H1 (cell line): Measurements from ENCODE around the gene LTC4S. TPM values are rescaled to one million over a fixed set of nuclear protein-coding genes. Genes with fewer than 3 reads are reported as not detected.

Source experiments
- CTCF ChIA-PET: fragments of 300-600 bp; sonication (Branson Sonifier 250); formaldehyde crosslinking; loops from one replicate; lab custom pipeline; 2021; ENCODE audit not compliant: partially characterized antibody; lab: Charles Lee
- POLR2A ChIA-PET: fragments of 300-600 bp; sonication (Branson Sonifier 250); formaldehyde crosslinking; loops from one replicate; lab custom pipeline; 2021; ENCODE audit warnings: inconsistent platforms; ENCODE audit not compliant: partially characterized antibody; lab: Charles Lee
- DNase-seq, 2 experiments: peaks; one replicate each; pipeline versions ENCODE4 v3.0.0 to v3.0.0-alpha.2; 2010 to 2022; ENCODE audit warnings: low spot score in 2 of 2, low read depth in 1 of 2, mixed read lengths in 1 of 2
- FAIRE-seq: peaks from 2 replicates; lab custom pipeline; 2011; peaks lifted over from hg19 to GRCh38; lab: Jason Lieb, UNC
- H2AFZ ChIP-seq: 2 replicates; pipeline ENCODE4 v1.8.1; 2012; ENCODE audit warnings: low read length, inconsistent platforms
- H2AK5ac ChIP-seq: 2 replicates; pipeline ENCODE4 v1.6.1; 2013; ENCODE audit warnings: low read depth, low read length
- H2BK120ac ChIP-seq: replicated peaks from 2 replicates; pipeline ENCODE3; 2013; ENCODE audit warnings: low read depth, low read length, inconsistent platforms
- H2BK12ac ChIP-seq: 2 replicates; pipeline ENCODE4 v1.6.1; 2013; ENCODE audit warnings: low read depth, low read length
- H2BK15ac ChIP-seq: 2 replicates; pipeline ENCODE4 v1.6.1; 2013; ENCODE audit warnings: low read length
- H2BK20ac ChIP-seq: 2 replicates; pipeline ENCODE4 v1.6.1; 2013; ENCODE audit warnings: low read length
- H2BK5ac ChIP-seq: 2 replicates; pipeline ENCODE4 v1.6.1; 2013; ENCODE audit warnings: low read depth, low read length
- H3K14ac ChIP-seq: 2 replicates; pipeline ENCODE4 v1.6.1; 2013; ENCODE audit warnings: inconsistent platforms; ENCODE audit not compliant: insufficient read length
- H3K18ac ChIP-seq: 2 replicates; pipeline ENCODE4 v1.6.1; 2013; ENCODE audit warnings: low read length; ENCODE audit errors: extremely low read depth
- H3K23ac ChIP-seq: 2 replicates; pipeline ENCODE4 v1.6.1; 2013; ENCODE audit warnings: inconsistent platforms; ENCODE audit not compliant: insufficient read length
- H3K23me2 ChIP-seq: 2 replicates; pipeline ENCODE4 v1.6.1; 2013; ENCODE audit warnings: low read depth, low read length
- H3K27ac ChIP-seq: 2 replicates; pipeline ENCODE4 v1.6.1; 2011; ENCODE audit warnings: low read depth, low read length, inconsistent platforms
- H3K27me3 ChIP-seq, 4 experiments: replicated peaks in 1 of 4; 1 replicate in 1 of 4; 2 replicates in 3 of 4; pipeline versions ENCODE4 v1.6.1 to v1.8.1; 2011 to 2013; ENCODE audit warnings: low read length in 3 of 4, mild to moderate bottlenecking in 3 of 4, inconsistent platforms in 2 of 4, mixed read lengths in 2 of 4, moderate library complexity in 1 of 4; ENCODE audit not compliant: control insufficient read depth in 3 of 4, insufficient read depth in 3 of 4; ENCODE audit errors: extremely low read depth in 1 of 4
- H3K36me3 ChIP-seq, 4 experiments: 2 replicates each; pipeline versions ENCODE4 v1.6.1 to v1.8.1; 2011 to 2013; ENCODE audit warnings: mild to moderate bottlenecking in 4 of 4, low read length in 3 of 4, moderate library complexity in 2 of 4, control low read depth in 1 of 4, inconsistent platforms in 1 of 4; ENCODE audit not compliant: insufficient read depth in 4 of 4, control insufficient read depth in 2 of 4
- H3K4ac ChIP-seq: replicated peaks from 2 replicates; pipeline ENCODE3; 2013; ENCODE audit warnings: low read length, low read depth, mixed read lengths, inconsistent platforms; ENCODE audit not compliant: insufficient read length
- H3K4me1 ChIP-seq, 4 experiments: replicated peaks in 1 of 4; 1 replicate in 1 of 4; 2 replicates in 3 of 4; pipeline versions ENCODE4 v1.6.1 to v1.8.1; 2011 to 2013; ENCODE audit warnings: low read length in 3 of 4, inconsistent platforms in 2 of 4, mixed read lengths in 1 of 4; ENCODE audit not compliant: insufficient read depth in 4 of 4, control insufficient read depth in 3 of 4
- H3K4me2 ChIP-seq, 2 experiments: 2 replicates each; pipeline versions ENCODE4 v1.6.1 to v1.8.1; 2011 to 2013; ENCODE audit warnings: low read depth in 2 of 2, low read length in 2 of 2, control low read depth in 1 of 2, inconsistent platforms in 1 of 2, mild to moderate bottlenecking in 1 of 2; ENCODE audit not compliant: insufficient read depth in 1 of 2
- H3K4me3 ChIP-seq, 4 experiments: fragments of 200-600, 300-600 bp in 1 of 4; sonication (generic), shearing (Covaris generic), sonication (Bioruptor Twin) in 1 of 4; 2 replicates each; pipeline versions ENCODE4 v1.5.1 to v1.8.1; 2011 to 2016; ENCODE audit warnings: low read length in 4 of 4, low read depth in 3 of 4, control low read depth in 2 of 4, inconsistent platforms in 2 of 4, mild to moderate bottlenecking in 2 of 4, mixed read lengths in 1 of 4, moderate library complexity in 1 of 4; ENCODE audit not compliant: insufficient read depth in 2 of 4; ENCODE audit errors: extremely low read depth in 1 of 4
- H3K56ac ChIP-seq: replicated peaks from 2 replicates; pipeline ENCODE3; 2013; ENCODE audit warnings: low read depth, mild to moderate bottlenecking, mixed read lengths, low read length, inconsistent platforms; ENCODE audit not compliant: insufficient read length
- H3K79me1 ChIP-seq: 2 replicates; pipeline ENCODE4 v1.6.1; 2013; ENCODE audit warnings: low read depth, low read length, control low read depth
- H3K79me2 ChIP-seq, 2 experiments: 2 replicates each; pipeline versions ENCODE4 v1.6.1 to v1.8.1; 2012 to 2013; ENCODE audit warnings: low read length in 2 of 2, mild to moderate bottlenecking in 2 of 2, inconsistent platforms in 1 of 2; ENCODE audit not compliant: insufficient read depth in 2 of 2, control insufficient read depth in 1 of 2
- H3K9ac ChIP-seq, 4 experiments: replicated peaks in 1 of 4; 1 replicate in 1 of 4; 2 replicates in 3 of 4; pipeline versions ENCODE4 v1.6.1 to v1.8.1; 2011 to 2013; ENCODE audit warnings: low read depth in 3 of 4, low read length in 3 of 4, control low read depth in 2 of 4, mild to moderate bottlenecking in 2 of 4, moderate library complexity in 2 of 4, inconsistent platforms in 1 of 4; ENCODE audit errors: extremely low read depth in 1 of 4
- H3K9me3 ChIP-seq, 2 experiments: 2 replicates each; pipeline versions ENCODE4 v1.6.1 to v1.8.1; 2012 to 2013; ENCODE audit warnings: mild to moderate bottlenecking in 2 of 2, moderate library complexity in 2 of 2, control low read depth in 1 of 2, inconsistent platforms in 1 of 2, low read depth in 1 of 2, low read length in 1 of 2, mixed read lengths in 1 of 2; ENCODE audit not compliant: insufficient read depth in 2 of 2
- H4K20me1 ChIP-seq, 2 experiments: replicated peaks in 1 of 2; 2 replicates each; pipeline versions ENCODE3 to v1.8.1; 2011 to 2013; ENCODE audit warnings: inconsistent platforms in 2 of 2, low read length in 2 of 2, mild to moderate bottlenecking in 1 of 2; ENCODE audit not compliant: insufficient read depth in 2 of 2, control insufficient read depth in 1 of 2
- H4K5ac ChIP-seq: 2 replicates; pipeline ENCODE4 v1.6.1; 2013; ENCODE audit warnings: low read length, low read depth, mixed read lengths, inconsistent platforms; ENCODE audit not compliant: insufficient read length
- H4K8ac ChIP-seq: 2 replicates; pipeline ENCODE4 v1.8.0; 2013; ENCODE audit warnings: mild to moderate bottlenecking, moderate library complexity, low read length, inconsistent platforms; ENCODE audit not compliant: insufficient read depth; ENCODE audit errors: extremely low read depth
- H4K91ac ChIP-seq: replicated peaks from 2 replicates; pipeline ENCODE3; 2013; ENCODE audit warnings: low read length, mixed read lengths, inconsistent platforms; ENCODE audit not compliant: insufficient read length
- SUZ12 ChIP-seq: fragments of 200-600 bp; sonication (generic); IDR thresholded peaks from 2 replicates; pipeline ENCODE4 v1.6.1; 2012; ENCODE audit warnings: mild to moderate bottlenecking, inconsistent platforms, low read length, moderate library complexity, mixed read lengths
- WGBS, 2 experiments: shearing (Covaris generic) in 1 of 2; methylation state at CpG; one replicate each; pipeline versions ENCODE4 v1.1.6 to v1.1.7; 2013 to 2015; ENCODE audit warnings: low lambda C conversion rate in 2 of 2, mixed read lengths in 2 of 2, inconsistent platforms in 1 of 2, low coverage in 1 of 2, missing lambda C conversion rate in 1 of 2; ENCODE audit not compliant: insufficient replicate concordance in 2 of 2, insufficient coverage in 1 of 2, insufficient read length in 1 of 2; ENCODE audit errors: extremely low coverage in 1 of 2, missing lambda C conversion rate in 1 of 2; 5-methylcytosine and 5-hydroxymethylcytosine counted together
- polyA plus RNA-seq, 7 experiments: library from polyadenylated mRNA; depleted of rRNA in 3 of 7; stranded (reverse) in 5 of 7; unstranded in 2 of 7; fragments of >200 nt in 5 of 7; fragments of 200-250 nt in 2 of 7; gene quantifications; 1 replicate in 5 of 7; 2 replicates in 1 of 7; 4 replicates in 1 of 7; pipeline versions ENCODE4 v1.2.1 to v1.2.3, GENCODE V29; 2011 to 2013; ENCODE audit warnings: missing spikeins in 2 of 7, mixed read lengths in 2 of 7
- total RNA-seq: library from RNA; stranded (reverse); fragmentation: NEBNext Ultra II Directional; extraction: Animal tissue kit (Norgen Biotek cat#: 25700); gene quantifications from 2 replicates; pipeline ENCODE4 v1.2.1, GENCODE V29; 2021

Gene LTC4S
- total and polyA plus RNA-seq, 2 of the 8 experiments (the other 6 are each of a cell fraction or from before 2014, with no cell fraction given): 2.2 to 3.7 TPM

DNA sequence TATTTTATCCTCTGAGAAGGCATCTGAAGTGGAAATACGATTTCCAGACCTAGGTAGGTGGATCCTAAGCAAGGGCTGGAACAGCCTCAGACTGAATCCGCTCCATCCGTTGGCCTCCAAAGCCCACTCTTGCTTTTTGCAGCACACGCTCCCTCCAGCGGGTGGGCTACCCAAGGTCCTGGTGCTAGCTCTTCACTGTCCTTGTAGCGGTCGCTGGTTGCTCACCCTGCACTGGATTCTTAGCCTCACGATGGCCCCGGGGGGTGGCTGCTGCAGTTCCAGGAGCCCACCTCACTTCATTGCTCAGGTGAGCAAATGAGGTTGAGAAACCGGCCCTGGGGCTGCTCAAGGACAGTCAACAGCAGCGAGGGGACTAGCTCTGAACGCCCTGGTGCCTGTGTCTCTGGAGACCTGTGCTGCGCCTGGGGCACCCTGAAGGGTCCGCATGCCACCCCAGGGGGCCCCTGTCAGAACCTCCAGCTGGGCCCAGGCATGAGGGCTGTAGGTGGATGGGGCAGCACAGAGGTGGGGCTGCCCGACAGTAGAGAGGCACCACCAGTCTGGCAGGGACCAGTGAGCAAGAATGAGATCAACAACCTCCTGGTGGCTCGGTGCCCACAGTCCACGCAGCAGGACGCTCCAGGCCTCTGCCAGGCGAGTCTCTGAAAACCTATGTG, 8.6 kb downstream of the LTC4S start:
- Histone ChIP-seq H3K23ac (no peak overlapping the region), H2AK5ac (no peak overlapping the region), H3K4me1 (peaks cover 0 to 32% (median 30%) of the 10 kb centered on the region in 4 experiments; a peak in 6 of 7 replicates), H2BK12ac (peak overlapping the region; percentile 17; the same call in 1 of the 2 replicates), H3K9ac (no peak overlapping the region), H3K79me1 (peaks cover 11% of the 10 kb centered on the region), H2BK20ac (no peak overlapping the region), H3K23me2 (peaks cover 10% of the 10 kb centered on the region; the same call in 1 of the 2 replicates), H4K5ac (no peak overlapping the region), H3K4me2 (peak overlapping the region; percentile 52 to 59; a peak in 3 of 4 replicates), H4K8ac (peak overlapping the region; percentile 35; the same call in 1 of the 2 replicates), H4K91ac (no peak overlapping the region), H2BK15ac (no peak overlapping the region), H3K56ac (no peak overlapping the region), H3K79me2 (peaks cover 0 to 22% of the 10 kb centered on the region in 2 experiments; a peak in 2 of 4 replicates), H3K18ac (no peak overlapping the region; the same call in 1 of the 2 replicates), H3K14ac (no peak overlapping the region), H4K20me1 (peaks cover 8 to 29% of the 10 kb centered on the region in 2 experiments), H3K27ac (no peak overlapping the region), H2BK5ac (no peak overlapping the region), H3K4ac (peak overlapping the region; percentile 53), H3K4me3 (peak overlapping the region in 1 of 4 experiments; percentile 42; a peak in 1 of 8 replicates), H2BK120ac (no peak overlapping the region), H3K9me3 (no peaks in the 10 kb centered on the region), H2AFZ (no peak overlapping the region), H3K36me3 (peaks cover 12 to 29% (median 24%) of the 10 kb centered on the region in 4 experiments), H3K27me3 (no peaks in the 10 kb centered on the region)
- DNase-seq (no peak), FAIRE-seq (no peak)
- 90% methylated on average over 19 of the region's 19 CpGs; no CpG with 5 or more reads in 1 of the 2 experiments for WGBS, 2 experiments
- POLR2A ChIA-PET: interaction anchor here (0.6 to 16.9 kb wide), 8 partner anchors 14 to 181 kb away, joined by 3 to 207 read pairs (median 4); partner anchors contain the start of genes MAML1 and SQSTM1
- CTCF ChIA-PET: interaction anchor here (0.6 to 3.9 kb wide), 30 partner anchors 9 to 201 kb away, joined by 3 to 23 read pairs (median 5); partner anchors contain the start of genes MAML1 and SQSTM1
- TF ChIP-seq SUZ12: no peak
